ENCODE measurements around the gene CDK12.
A peak's percentile ranks its signal among the peaks of the same experiment; 100 is the strongest.

Gene CDK12

DNA sequence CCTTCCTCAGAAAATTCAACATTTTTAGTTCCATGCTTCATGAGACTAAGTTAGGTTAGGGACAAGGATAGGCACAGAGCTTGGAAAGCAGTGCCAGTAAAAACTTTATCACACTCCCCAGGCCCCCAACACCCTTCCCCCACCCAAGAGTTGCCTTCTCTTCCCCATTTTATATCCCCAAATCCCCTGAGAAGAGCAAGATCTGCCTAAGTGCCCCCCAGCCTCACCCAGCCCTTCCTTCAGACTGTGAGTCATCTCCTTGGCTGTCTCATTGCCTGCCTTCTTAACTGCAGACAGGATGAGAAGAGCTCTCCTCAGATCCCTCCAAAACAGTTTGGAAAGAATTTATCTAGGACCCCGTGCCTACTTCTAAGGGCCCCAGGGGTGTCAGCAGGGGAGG is 90.6 kb downstream of the CDK12 start:
- no peak for DNase-seq

DNA sequence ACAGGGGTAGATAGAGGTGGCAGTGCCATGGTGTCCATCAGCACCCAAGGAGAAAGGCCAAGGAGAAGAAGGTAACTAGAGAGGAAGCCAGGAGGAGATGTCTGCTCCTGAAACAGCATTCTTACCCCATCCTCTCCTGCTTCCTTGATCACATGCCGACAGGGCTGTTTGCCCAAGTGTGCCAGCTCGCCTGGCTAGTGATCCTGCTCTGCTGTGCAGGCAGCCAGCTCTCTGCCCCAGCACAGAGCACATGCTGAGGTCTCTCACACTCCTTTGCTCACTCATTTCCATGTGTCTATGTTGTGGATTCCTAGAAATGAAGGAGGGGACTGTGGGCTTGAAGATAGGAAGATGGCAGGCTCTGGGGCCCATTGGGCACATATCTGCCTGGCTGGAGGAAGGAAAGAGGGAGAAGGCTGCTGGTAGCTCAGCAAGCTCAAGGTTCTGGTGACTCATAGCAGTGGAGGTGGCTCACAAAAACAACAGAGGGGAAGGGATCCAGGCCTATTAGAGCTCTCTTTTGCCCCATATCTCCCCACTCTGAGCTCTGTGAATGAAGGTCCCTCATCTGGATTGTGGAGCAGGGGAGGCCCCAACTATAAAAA is 92.2 kb downstream of the CDK12 start:
- DNase-seq: no peak

DNA sequence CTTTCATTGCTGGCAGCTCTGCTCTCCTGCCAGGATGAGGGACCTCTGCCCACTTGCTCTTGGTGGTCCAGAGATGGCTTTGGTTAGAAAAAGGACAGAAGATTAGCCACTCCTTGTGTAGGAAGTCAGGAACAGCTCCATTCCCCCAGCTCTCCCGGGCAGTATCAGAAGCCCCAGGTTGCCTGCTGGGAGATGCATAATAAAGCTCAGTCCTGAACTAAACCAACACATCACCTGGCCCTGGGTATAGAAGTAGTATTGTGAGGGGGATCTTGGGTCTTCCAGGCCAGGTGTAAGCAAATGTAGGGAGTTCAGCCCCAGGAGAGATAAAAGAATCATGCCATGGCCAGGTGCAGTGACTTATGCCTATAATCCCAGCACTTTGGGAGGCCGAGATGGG is 94.1 kb downstream of the CDK12 start:
- no peak for DNase-seq

GRCh38 chr17:39556423-39556822 is 95.1 kb downstream of the CDK12 start:
- no peak for DNase-seq

DNA sequence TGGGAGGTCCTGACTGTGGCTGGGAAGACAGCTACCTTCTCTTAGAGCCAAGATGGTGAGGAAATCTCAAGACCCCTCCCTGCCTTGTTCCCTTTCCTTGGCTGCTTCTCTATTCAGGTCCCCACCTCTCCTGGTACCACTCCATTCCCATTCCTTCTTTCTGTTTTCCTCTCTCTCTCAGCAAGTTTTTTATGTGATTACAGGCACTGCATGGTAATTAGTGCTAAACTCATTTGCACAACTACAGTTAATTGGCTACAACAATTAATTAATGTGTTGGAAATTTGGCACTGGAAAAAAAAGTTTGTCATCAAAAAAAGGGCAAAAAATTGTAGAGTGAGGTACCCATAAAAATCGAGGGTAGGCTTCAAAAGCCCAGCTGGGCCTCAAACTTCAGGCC is 101.1 kb downstream of the CDK12 start:
- DNase-seq: no peak

DNA sequence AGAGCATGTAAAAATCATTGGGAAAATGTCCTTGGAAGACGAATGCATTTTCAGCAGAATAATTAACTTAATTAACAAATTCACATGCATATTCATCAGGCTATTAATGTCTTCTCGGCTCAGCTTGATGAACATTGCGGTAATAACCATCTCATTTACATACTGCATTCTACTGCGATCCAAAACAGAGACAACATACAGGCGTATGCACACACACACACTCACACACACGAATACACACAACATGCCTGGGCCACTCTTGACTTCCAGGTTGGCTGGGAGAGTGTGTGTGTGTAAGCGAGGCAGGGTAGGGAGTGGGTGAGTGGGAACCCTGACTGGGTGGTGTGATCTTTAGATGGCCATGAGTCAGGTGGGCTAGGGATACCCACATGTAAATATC is 101.7 kb downstream of the CDK12 start:
- DNase-seq: no peak

DNA sequence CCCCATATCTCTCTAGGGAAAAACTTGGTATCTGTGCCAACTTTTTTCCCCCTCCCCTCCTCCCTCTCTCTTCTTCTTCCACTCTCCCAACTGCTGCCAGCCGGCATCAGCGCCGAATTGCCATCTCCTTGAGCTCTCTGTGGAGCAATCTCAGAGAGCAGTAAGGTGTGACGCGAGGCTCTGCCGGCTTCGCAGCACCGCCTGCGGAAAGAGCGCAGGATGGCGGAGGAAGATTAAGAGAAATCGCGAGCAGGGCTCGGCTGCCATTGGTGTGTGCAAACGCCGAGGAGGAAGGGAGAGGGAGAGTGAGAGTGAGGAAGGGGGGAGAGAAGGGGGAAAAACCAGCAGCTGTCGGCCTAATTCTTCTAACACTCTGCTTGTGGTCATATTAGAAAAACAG is 102.2 kb downstream of the CDK12 start:
- DNase-seq: no peak

DNA sequence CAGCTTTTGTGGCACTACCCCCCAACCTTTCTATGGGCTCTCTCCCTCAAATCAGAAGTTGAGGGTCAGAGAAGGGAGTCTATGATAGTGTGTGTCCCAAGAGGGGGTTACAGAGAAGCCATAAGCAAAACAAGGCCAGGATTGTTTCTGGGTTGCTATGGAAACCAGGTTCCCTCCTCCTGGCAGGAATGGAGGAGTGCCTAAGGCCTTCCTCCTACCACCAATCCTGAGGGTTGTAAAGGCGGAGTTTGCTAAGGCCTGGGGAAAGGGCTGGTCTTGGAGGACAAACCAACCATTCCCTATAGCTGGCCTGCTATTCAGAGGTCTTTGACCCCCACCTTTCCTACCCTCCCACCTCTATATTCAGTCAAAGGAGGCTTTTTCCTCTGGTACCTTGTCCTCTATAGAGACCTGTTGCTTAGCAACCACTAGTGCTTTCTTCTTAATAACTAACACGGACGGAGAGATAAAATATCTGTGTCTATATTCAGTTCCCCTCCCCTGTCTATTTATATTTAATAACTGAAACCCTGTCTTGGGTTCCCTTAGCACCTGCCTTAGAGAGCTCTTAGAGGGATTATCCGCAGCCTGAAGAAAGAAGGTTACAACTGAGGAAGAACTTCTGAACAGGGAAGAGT is 103.0 kb downstream of the CDK12 start:
- DNase-seq: no peak

- DNase-seq: no peak
Observed at GRCh38 chr17:39566094-39566850, 105.0 kb downstream of the CDK12 start.

GRCh38 chr17:39568702-39569101 is 107.4 kb downstream of the CDK12 start:
- no peak for DNase-seq

DNA sequence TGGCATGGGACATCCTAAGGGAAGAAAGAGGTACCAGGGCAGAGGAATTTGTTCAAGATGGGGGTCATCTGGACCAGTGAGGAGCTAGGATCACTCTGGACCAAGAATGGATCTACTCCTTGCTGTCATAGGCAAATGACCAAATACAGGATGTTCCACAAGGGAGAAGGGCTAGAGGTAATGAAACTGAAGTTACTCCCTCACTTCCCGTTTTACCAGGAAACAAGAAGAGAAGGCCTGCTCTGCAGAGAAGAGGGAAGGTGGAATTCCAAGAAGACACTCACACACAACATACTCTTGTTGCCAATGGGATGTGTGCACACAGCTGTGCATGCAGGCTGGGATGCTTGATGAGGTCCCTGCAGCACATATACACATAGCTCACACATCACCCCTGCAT is 107.8 kb downstream of the CDK12 start:
- no peak for DNase-seq

GRCh38 chr17:39572121-39572520 is 110.8 kb downstream of the CDK12 start:
- no peak for DNase-seq

- DNase-seq: peak; percentile 19
Observed at GRCh38 chr17:39573447-39574298, 112.4 kb downstream of the CDK12 start.

- DNase-seq: no peak
Observed at GRCh38 chr17:39576187-39576586, 114.9 kb downstream of the CDK12 start.

DNA sequence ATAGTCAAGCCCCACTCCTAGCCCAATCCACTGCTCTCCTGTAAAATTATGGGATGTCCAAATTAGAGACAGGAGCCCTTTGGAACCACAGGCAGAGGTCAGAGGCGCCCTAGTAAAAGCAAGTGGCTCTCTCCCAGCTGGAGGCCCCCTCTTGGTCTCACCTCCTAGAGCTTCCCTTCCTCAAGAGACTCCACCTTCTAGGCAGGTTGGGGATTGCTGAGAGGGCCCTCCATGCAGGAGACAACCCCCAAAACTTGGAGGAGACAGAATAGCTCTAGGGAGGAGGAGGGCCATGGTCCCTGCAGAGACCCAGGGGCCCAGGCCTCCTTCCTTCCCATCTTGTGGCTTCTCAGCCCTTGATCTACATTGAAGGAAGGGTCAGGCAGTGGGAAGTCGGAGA is 117.0 kb downstream of the CDK12 start:
- DNase-seq: no peak

DNA sequence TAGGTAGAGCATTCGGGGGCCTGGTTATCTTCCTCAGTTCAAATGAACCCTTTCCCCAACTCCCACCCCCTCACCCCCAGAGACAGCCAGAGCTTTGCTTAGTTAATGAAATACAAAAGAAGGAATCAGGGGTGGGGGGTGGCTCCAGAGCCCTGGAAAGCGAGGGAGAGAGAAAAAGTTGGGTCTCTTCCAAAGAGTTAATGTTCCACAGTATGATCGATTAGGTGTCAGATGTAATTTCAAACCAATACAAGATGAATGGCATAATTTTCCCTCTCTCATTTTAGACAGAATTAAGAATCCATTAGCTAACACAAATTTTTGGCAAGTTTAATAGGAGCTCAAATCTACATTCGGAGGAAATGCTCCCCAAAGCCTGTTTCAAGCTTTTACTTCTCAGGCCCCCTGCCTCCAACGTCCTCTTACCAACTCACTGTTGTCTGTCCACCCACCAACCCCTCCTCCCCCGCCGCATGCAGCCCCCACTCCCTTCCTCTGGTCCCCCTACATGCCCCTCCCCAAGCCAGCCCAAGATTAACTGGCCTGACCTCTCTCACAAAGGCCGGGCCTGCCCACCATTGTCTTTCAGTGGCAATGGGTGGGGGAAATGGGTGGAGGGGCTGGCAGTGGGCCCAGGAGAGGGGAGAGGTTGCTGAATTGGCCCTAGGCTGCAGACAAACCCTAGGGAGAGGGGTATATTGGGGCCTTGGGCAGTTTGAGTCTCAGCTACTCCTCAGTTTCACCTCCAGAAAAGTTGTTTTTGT is 118.2 kb downstream of the CDK12 start:
- DNase-seq: no peak

DNA sequence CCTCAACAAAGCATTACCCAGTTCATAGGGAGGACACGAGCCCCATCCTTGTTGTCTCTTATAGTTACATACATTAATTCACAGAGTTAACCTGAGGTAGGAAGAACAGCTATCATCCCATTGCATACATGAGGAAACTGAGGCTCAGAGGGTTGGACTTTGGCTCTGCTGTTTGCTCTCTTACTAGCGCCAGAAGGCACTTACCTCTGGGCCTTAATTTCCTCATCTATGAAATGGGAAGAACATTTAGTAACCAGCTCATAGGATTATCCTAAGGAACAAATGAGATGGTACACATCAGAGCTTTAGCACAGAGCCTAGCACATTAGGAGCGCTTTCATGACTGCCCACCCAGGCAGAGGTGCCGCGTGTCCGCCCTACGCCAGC is 118.8 kb downstream of the CDK12 start:
- no peak for DNase-seq

- no peak for DNase-seq
Observed at GRCh38 chr17:39581071-39581758, 119.9 kb downstream of the CDK12 start.

GRCh38 chr17:39581759-39582085 is 120.4 kb downstream of the CDK12 start:
- DNase-seq: no peak

GRCh38 chr17:39582658-39583057 is 121.4 kb downstream of the CDK12 start:
- DNase-seq: no peak
